Fibroblast of the aortic adventitia (primary cell): ENCODE data around the gene OXCT1. TPM values are rescaled to one million over a fixed set of nuclear protein-coding genes. Genes with fewer than 3 reads are reported as not detected.

Experiments
- DNase-seq: peaks from one replicate; pipeline ENCODE4 v3.0.0-alpha.2; 2010; ENCODE audit warnings: low read depth
- H3K4me3 ChIP-seq: 2 replicates; pipeline ENCODE4 v1.5.1; 2011; ENCODE audit warnings: low read depth, mild to moderate bottlenecking, control low read depth, low read length, moderate library complexity
- total RNA-seq: library from RNA; depleted of rRNA; stranded (reverse); fragments of >200 nt; gene quantifications from 2 replicates; pipeline ENCODE4 v1.2.3, GENCODE V29; 2012; ENCODE audit warnings: low replicate concordance
- TF ChIP-seq, protein P1 (sequence below): IDR thresholded peaks from 2 replicates; pipeline ENCODE4 v1.5.1; 2011; ENCODE audit warnings: mild to moderate bottlenecking, low read length, control low read depth, inconsistent platforms; ENCODE audit not compliant: insufficient read depth

OXCT1 gene
- total RNA-seq, 1 donor = 36.4 TPM

DNA sequence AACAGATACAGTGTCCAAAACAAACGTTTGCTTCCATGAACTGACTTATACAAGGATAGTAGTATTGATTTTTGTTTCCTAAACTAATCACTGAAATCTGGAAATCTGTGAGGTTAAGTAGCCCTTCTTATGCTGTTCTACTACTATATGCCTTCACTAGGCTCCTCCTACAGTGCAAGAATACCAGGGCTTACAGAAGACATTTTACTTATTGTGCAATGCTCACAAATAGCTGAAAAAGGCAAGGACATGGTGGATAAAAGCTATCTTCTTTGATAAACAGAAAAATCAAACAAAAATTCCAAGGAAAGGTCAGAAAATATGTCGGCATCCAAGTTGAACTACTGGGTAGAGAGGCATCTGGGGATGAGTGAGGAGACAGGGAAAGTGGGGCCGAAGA, 61.9 kb downstream of the OXCT1 start:
- no peak for DNase-seq
- TF ChIP-seq, protein P1, sequence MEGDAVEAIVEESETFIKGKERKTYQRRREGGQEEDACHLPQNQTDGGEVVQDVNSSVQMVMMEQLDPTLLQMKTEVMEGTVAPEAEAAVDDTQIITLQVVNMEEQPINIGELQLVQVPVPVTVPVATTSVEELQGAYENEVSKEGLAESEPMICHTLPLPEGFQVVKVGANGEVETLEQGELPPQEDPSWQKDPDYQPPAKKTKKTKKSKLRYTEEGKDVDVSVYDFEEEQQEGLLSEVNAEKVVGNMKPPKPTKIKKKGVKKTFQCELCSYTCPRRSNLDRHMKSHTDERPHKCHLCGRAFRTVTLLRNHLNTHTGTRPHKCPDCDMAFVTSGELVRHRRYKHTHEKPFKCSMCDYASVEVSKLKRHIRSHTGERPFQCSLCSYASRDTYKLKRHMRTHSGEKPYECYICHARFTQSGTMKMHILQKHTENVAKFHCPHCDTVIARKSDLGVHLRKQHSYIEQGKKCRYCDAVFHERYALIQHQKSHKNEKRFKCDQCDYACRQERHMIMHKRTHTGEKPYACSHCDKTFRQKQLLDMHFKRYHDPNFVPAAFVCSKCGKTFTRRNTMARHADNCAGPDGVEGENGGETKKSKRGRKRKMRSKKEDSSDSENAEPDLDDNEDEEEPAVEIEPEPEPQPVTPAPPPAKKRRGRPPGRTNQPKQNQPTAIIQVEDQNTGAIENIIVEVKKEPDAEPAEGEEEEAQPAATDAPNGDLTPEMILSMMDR = no peak
- no peak overlapping the region for H3K4me3 ChIP-seq

DNA sequence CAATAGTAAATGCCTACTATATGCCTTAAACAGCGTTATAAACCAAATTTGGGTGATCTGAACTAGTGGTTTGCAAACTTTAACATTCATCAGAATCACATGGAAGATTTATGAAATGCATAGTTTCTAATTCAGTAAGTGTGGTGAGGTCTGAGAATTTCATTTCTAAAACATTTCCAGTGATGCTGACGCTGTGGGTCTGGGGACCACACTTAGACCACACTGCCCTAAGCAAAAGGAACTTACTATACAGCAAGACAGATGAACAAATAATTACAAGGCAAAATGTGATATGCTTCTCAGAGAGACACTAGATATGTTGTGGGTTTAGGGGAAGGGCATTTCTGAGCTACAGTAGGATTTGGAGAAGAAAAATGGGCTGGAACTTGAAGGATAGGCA, 72.6 kb downstream of the OXCT1 start:
- DNase-seq = no peak
- TF ChIP-seq, protein P1 = no peak
- no peak overlapping the region for H3K4me3 ChIP-seq

DNA sequence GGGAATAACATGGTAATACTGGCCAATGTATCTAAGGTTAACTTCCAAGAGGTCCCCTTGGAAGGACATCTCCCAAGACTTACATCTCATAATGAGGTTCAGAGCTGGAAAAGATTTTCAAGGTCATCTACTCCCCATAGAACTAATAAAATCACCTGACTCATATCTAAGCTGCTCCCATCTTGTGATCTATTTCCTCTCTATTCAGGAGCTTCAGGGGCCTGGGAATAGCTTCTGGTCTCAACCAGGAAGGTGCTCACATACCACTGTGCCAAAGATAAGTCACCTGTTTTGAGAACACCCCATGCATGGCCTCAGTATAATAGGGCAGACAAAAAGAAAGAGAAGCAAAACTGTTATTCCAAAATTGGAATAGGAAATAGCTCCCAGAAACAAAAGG, 74.2 kb downstream of the OXCT1 start:
- no peak for DNase-seq
- no peak overlapping the region for H3K4me3 ChIP-seq
- TF ChIP-seq, protein P1 = no peak

DNA sequence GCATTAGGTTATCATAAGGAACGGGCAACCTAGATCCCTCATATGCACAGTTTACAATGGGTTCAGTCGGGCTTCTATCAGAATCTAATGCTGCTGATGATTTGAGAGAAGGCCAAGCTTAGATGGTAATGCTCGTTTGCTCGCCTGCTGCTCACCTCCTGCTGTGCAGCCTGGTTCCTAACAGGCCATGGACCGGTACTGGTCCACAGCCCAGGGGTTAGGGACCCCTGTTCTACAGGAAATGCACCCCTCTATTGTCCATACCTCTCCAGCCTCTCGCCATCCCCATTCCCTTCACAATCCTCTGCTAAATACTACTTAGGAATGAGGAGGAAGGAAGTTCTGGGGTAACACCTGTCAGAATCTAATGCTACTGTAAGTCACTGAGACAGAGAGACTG, 75.1 kb downstream of the OXCT1 start:
- TF ChIP-seq, protein P1 = no peak
- no peak overlapping the region for H3K4me3 ChIP-seq
- DNase-seq = no peak

DNA sequence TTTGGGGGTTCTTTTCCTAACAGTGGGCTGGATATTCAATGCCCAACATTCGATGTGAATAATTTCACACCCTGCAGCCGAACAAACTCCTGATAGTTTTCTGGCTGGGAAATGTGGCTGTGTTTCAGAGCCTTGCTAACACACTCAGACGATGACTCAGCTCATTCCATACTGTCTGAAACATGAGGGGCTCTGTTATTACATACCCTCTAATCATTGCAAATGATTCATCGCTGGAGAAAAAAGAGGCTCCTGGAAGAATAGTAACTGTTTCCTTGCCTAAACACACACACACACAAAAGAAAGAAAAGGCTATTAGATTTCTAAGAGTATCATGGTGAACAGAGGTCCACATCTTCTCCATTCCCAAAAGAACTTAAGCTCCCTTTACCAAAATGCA, 75.8 kb downstream of the OXCT1 start:
- H3K4me3 ChIP-seq = peak overlapping the region; percentile 3
- TF ChIP-seq, protein P1 = no peak
- peak; percentile 98 for DNase-seq

DNA sequence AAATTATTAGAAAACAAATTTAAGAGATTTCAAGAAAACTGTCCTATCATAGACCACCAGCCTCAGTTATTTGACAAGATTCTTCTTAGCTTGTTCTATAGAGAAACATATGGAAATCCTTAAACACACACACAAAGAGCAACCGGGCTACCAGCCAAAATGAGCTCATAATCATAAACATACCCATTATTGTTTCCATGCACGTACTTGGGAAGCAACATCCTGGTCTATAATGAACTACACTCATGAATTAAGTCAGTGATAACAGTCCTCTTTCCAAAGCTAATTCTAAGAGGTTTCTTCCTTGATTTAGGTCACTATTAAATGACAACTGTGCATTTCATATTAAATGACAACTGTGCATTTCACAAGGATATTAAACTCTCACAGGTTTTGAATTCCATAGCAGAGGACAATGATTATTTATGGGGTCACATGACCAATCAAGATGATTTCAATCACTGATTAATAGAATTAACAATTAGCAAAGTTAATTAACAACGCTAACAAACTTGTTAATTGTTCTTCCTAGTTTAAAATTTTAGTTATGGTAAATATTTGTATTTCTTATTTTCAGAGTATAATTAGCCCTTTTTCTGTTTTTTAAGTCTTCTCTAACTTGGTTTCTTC, 77.0 kb downstream of the OXCT1 start:
- DNase-seq = peak; percentile 81

More for the DNA sequence above, 77.0 kb downstream of the OXCT1 start:
- TF ChIP-seq, protein P1 = no peak
- no peak overlapping the region for H3K4me3 ChIP-seq
